BE2C (cell line): ENCODE measurements around the gene IFNA2.

Source experiments
- DNase-seq: peaks from one replicate; pipeline ENCODE4 v3.0.0-alpha.2; 2020
- H3K27me3 ChIP-seq: fragments of 250-450 bp; sonication (Bioruptor Pico); 2 replicates; pipeline ENCODE4 v1.5.1; 2020; ENCODE audit warnings: mild to moderate bottlenecking
- H3K36me3 ChIP-seq: fragments of 250-450 bp; sonication (Bioruptor Pico); 2 replicates; pipeline ENCODE4 v1.5.1; 2020; ENCODE audit warnings: mild to moderate bottlenecking
- H3K4me1 ChIP-seq: fragments of 250-450 bp; sonication (Bioruptor Pico); 2 replicates; pipeline ENCODE4 v1.5.1; 2020
- H3K4me3 ChIP-seq: 2 replicates; pipeline ENCODE4 v1.5.1; 2011; ENCODE audit warnings: low read depth, low read length
- H3K9me3 ChIP-seq: fragments of 250-450 bp; sonication (Bioruptor Pico); 2 replicates; pipeline ENCODE4 v1.5.1; 2020
- TF ChIP-seq, protein P1 (sequence below): IDR thresholded peaks from 2 replicates; pipeline ENCODE4 v1.5.1; 2012; ENCODE audit warnings: mild to moderate bottlenecking, low read depth, low read length

The IFNA2 gene

DNA sequence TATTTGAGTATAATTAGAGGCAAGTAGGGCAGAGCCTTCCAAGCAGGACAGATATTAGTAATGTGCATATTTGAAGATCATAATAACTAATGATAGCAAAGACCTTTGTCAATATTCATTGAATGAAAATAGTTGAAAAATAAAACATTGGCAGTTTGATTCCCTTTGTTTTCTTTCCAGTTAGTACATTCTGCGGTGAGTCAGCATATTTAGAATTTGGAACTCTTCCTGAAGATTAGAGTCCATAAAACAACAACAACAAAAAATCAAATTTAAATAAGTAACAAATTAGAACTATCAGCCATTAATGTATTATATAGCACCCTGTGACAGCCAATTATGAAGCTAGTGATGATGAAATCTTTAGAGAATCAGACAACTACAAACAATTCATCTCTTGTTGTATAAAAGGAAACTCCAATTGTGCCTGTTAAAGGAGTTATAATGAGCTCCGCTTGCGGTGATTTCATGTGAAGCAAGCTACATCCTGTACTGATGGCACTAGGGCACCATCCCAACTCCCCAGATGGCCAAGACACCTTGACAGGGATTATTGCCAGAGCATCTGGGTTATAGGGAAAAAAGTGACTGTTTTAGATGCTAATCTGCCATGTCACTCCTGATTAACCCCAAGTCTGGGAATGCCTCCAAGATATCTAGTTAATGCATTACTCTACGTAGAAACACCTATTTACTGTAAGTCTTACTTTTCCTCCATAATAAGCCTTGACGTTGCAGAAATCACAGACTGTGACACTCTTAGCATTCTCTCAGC lies 30.5 kb upstream of the IFNA2 start:
- TF ChIP-seq, protein P1, sequence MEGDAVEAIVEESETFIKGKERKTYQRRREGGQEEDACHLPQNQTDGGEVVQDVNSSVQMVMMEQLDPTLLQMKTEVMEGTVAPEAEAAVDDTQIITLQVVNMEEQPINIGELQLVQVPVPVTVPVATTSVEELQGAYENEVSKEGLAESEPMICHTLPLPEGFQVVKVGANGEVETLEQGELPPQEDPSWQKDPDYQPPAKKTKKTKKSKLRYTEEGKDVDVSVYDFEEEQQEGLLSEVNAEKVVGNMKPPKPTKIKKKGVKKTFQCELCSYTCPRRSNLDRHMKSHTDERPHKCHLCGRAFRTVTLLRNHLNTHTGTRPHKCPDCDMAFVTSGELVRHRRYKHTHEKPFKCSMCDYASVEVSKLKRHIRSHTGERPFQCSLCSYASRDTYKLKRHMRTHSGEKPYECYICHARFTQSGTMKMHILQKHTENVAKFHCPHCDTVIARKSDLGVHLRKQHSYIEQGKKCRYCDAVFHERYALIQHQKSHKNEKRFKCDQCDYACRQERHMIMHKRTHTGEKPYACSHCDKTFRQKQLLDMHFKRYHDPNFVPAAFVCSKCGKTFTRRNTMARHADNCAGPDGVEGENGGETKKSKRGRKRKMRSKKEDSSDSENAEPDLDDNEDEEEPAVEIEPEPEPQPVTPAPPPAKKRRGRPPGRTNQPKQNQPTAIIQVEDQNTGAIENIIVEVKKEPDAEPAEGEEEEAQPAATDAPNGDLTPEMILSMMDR, result no peak
- Histone ChIP-seq H3K9me3 (no peaks in the 10 kb centered on the region), H3K4me1 (no peaks in the 10 kb centered on the region), H3K4me3 (no peak overlapping the region), H3K36me3 (no peaks in the 10 kb centered on the region), H3K27me3 (no peaks in the 10 kb centered on the region)
- no peak for DNase-seq

DNA sequence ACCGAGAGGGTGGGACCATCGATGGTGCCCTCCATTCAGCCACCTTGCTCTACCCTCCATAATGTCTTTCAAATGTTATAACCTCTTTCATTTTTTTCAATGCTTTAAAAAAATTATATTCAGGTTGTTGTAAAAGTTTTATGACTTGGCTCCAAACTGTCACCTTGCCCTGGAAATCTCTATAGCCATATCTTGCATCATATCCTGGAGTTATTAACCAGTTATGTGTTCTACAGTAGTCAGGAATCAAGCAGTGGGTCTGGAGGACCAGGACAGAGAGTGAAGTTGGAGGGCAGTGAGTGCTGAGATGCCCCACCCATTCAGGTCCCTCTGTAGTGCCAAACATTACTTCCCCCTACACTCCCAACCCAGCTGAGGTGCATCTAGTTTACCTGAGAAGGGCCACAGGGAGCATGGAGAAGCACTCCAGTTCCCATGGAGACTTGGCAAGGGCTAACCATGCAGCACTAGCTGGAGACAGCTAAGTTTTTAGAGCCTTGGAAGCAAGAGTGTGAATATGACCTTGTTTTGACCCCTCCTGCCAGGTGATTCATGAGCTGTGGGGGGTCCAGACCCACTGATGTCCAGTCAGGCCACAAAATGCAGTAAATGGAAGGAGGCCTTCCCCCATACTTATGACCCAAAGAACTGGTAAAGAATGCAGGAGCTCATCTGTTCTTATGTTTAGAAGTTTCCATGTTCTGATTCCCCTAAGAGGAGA lies 29.2 kb upstream of the IFNA2 start:
- Histone ChIP-seq H3K36me3 (no peaks in the 10 kb centered on the region), H3K9me3 (no peaks in the 10 kb centered on the region), H3K4me1 (no peaks in the 10 kb centered on the region), H3K4me3 (no peak overlapping the region), H3K27me3 (no peaks in the 10 kb centered on the region)
- TF ChIP-seq, protein P1, result no peak
- no peak for DNase-seq

DNA sequence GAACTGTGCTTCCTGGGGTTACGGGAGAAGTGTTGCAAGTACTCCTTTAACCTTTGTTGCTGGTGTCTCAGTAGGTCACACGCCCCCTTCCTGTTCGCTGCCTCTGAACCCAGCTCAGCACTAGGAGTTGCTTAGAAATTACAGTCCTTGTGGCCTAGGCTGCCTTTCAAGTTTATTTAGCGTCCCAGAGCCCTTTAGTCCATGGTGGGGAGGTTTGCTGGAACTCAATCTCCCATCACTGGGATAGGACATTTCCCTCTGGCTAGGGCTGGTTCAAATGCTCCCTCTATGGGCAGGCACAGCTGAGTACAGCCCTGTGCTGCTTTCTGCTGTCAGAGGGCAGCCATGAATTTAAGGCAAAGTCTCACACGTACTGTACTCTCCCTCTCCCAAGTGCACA lies 28.4 kb upstream of the IFNA2 start:
- Histone ChIP-seq H3K9me3 (no peaks in the 10 kb centered on the region), H3K27me3 (no peaks in the 10 kb centered on the region), H3K4me3 (no peak overlapping the region), H3K36me3 (no peaks in the 10 kb centered on the region), H3K4me1 (no peaks in the 10 kb centered on the region)
- no peak for DNase-seq
- TF ChIP-seq, protein P1, result peak; percentile 37

DNA sequence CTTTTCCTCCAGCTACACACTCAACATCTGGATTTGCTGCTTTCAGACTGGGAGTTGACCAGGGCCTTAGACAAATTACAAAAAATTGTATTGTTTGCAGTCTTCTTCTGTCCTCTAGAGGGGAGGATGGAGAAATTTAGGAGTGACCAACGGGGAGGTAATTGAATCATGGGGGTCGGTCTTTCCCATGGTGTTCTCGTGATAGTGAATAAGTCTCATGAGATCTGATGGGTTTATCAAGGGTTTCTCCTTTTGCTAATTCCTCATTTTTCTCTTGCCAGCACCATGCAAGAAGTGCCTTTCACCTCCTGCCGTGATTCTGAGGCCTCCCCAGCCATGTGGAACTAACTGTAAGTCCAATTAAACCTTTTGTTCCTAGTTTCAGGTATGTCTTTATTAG lies 28.0 kb upstream of the IFNA2 start:
- no peaks in the 10 kb centered on the region for H3K27me3 ChIP-seq
- TF ChIP-seq, protein P1, result no peak
- H3K36me3 ChIP-seq, result no peaks in the 10 kb centered on the region
- H3K4me3 ChIP-seq, result no peak overlapping the region
- no peak for DNase-seq
- no peaks in the 10 kb centered on the region for H3K9me3 ChIP-seq
- no peaks in the 10 kb centered on the region for H3K4me1 ChIP-seq

DNA sequence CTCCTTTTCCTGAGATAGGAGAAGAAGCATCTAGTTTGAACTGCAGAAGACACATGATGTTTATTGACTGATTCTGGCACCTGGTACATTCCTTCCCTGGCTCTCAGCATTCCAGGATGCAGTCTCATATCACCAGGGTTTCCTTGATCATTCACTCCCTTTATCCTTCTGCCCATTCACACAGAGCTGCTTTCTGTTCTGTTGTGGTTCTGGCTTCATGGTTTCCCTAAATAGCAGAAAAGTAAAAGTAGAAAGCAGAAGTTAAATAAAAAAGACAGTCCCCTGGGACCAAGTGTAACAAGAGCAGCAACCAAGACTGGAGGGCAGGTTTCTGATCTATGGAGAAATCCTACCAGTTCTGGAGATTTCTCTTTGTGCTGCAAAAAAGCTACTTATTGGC lies 26.9 kb upstream of the IFNA2 start:
- H3K4me3 ChIP-seq, result no peak overlapping the region
- TF ChIP-seq, protein P1, result no peak
- H3K27me3 ChIP-seq, result no peaks in the 10 kb centered on the region
- no peaks in the 10 kb centered on the region for H3K9me3 ChIP-seq
- H3K4me1 ChIP-seq, result no peaks in the 10 kb centered on the region
- no peaks in the 10 kb centered on the region for H3K36me3 ChIP-seq
- DNase-seq, result no peak

DNA sequence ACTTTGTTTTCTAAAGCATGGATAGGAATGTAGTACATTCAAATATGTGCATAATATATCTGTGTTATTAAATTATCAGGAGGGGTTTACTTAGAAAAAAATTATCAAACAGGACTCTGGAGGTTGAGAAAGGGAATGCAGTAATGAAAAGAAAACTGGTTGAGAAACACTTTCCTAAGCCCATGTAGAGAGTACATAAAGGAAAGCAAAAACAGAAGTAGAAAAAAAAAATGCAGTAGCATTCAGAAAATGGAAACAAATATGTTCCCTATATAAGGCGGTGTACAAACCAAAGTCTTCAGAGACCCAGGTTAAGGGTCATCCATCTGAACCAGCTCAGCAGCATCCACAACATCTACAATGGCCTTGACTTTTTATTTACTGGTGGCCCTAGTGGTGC lies 23.6 kb upstream of the IFNA2 start, which contains the start of gene IFNA8:
TSS of gene IFNA8 (plus strand) at position 301 of the 400 bp plus-strand sequence. CDS start at position 361, 60 bp downstream.
- no peak for DNase-seq
- H3K4me3 ChIP-seq, result no peak within 1 kb of the TSS
- TF ChIP-seq, protein P1, result no peak
- no peaks in the 10 kb centered on the region for H3K4me1 ChIP-seq
- peaks cover 8% of the 10 kb centered on the region for H3K27me3 ChIP-seq
- no peaks in the 10 kb centered on the region for H3K9me3 ChIP-seq
- H3K36me3 ChIP-seq, result no peaks in the 10 kb centered on the region
